Midbrain (tissue), 1 donor: Measurements from ENCODE around the gene IRF1.

Experiments used
- DNase-seq: peaks from one replicate; lab custom pipeline; 2025; lab: John Stamatoyannopoulos, UW

Gene IRF1

DNA sequence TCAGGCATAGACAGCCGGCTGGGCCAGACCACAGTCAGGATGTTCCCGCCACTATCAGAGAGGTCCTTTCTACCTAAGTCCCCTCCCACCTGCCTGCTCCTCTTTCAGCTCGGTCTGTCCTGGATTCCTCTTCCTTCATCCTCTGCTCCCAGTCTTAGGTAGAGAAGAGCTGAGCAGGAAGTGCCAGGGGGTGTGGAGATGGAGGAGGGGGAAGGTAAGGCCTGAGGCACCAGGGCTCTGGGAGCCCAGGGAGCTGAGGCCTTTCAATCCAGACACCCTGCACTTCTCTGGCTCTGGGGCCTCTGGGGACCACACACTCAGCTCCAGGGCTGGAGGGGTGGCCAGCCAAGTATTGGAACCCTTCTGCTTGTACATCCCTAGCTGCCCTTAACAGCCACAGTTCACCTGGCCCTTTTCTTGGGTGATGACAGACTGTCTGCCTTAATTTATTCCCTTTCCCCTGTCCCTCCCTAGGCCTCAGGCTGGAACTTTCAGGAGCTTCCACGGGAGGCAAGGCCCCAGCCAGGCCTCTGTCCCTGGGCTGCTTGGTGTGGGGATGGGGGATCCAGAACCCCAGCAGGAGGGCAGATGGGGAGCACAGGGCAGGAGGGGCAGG is 15.6 kb downstream of the IRF1 start:
- no peak for DNase-seq

DNA sequence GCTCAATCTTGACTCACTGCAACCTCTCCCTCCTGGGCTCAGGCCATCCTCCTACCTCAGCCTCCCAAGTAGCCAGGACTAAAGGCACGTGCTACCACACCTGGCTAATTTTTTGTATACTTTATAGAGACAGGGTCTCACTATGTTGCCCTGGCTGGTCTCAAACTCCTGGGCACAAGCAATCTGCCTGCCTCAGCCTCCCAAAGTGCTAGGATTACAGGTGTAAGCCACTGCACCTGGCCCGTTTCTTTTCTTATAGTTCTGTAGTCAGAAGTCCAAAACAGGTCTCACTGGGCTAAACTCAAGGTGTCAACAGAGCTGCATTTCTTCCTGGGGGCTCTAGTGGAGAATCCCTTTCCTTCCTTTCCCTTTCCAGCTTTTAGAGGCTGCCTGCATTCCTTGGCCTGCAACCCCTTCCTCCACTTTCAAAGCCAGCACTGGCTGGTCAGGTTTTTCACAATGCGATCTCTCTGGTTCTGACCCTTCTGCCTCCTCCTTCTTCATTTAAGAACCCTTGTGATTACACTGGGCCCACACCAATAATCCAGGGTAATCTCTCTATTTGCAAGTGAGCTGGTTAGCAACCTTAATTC is 16.3 kb downstream of the IRF1 start:
- no peak for DNase-seq

GRCh38 chr5:132473668-132474067 is 16.9 kb downstream of the IRF1 start:
- DNase-seq, result no peak

GRCh38 chr5:132473019-132473531 is 17.5 kb downstream of the IRF1 start:
- DNase-seq, result no peak

GRCh38 chr5:132472431-132472830 is 18.1 kb downstream of the IRF1 start:
- DNase-seq, result no peak

- no peak for DNase-seq
Observed at GRCh38 chr5:132471944-132472343, 18.6 kb downstream of the IRF1 start.

- DNase-seq, result no peak
Observed at GRCh38 chr5:132471151-132471907, 19.2 kb downstream of the IRF1 start.

DNA sequence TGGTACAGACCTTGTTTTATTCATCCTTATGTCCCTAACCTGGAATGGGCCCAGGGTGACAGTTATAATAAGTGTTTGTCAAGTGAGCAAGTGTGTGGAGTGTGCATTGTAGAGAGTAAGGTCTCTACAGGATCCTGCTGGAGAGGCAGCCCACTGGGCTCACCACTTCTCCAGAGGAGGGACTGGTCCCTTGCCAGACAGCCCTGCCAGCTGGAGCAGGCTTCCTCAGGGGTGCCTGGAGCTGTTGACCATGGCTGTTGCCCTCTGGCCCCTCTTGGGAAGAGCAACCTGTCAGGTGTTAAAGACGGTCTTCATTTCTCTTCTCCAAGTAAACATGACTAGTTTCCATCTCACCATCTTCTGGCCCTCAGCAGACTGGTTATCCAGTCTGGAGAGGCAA is 20.0 kb downstream of the IRF1 start:
- no peak for DNase-seq

- DNase-seq, result no peak
Observed at GRCh38 chr5:132470010-132470392, 20.6 kb downstream of the IRF1 start.

- no peak for DNase-seq
Observed at GRCh38 chr5:132469380-132470009, 21.1 kb downstream of the IRF1 start.

DNA sequence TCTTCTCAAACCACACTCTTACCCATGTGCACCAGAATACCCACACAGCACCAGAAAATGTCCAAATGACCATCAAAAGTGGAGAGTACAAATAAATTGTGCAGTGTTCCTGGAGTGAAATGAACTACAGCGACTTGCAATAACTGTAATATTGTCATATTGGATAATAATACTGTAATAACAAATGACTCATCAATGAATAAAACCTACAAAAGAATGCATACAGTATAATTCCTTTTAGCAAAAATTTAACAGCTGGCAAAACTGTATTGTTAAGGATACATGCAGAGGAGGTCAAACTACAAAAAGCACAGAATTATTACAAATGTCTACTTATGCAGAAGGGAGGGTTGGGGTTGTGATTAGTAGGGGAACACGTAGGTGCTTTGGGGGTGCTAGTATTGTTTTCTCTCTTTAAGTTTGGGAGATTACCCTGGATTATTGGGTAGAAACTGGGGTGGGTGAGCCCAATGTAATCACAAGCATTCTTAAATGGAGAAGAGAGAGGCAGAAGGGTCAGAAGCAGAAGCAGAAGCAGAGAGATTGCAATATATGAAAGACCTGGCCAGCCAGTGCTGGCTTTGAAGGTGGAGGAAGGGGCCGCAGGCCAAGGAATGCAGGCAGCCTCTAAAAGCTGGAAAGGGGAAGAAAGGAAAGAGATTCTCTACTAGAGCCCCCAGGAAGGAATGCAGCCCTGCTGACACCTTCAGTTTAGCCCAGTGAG is 21.8 kb downstream of the IRF1 start:
- DNase-seq, result no peak

DNA sequence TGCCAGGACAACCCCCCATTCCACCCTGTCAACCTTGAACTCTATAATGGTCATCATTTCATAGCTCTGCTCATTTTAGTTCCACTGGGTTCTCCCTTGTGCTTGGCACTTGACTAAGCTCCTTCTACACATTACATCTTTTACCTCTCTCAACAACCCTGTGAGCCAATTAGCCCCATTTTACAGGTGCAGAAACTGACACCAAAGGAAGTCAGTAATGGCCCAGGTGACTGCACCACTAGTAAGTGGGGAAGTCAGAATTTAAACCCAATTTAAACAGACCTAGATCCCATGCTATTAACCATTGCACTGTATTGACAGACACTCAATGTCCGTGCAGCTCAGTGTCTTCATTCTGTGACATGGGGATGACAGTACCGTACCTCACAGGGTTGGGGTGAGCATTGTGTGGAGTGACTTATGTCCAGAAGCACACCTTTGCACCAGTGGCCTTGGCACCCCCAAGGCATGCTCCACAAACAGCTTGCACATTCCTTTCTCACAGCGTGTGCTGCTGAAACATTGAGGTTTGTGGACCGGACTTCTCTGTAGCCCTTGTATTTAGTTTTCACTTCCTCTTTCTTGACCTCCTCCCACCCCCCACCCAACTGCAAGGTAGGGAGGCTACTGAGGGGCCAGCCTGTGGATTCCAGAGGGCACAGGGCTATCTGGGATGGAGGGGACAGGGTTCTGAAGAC is 23.1 kb downstream of the IRF1 start:
- no peak for DNase-seq

GRCh38 chr5:132466433-132467286 is 23.9 kb downstream of the IRF1 start:
- no peak for DNase-seq

- DNase-seq, result no peak
Observed at GRCh38 chr5:132465059-132465707, 25.4 kb downstream of the IRF1 start.

- no peak for DNase-seq
Observed at GRCh38 chr5:132464156-132464939, 26.2 kb downstream of the IRF1 start.

DNA sequence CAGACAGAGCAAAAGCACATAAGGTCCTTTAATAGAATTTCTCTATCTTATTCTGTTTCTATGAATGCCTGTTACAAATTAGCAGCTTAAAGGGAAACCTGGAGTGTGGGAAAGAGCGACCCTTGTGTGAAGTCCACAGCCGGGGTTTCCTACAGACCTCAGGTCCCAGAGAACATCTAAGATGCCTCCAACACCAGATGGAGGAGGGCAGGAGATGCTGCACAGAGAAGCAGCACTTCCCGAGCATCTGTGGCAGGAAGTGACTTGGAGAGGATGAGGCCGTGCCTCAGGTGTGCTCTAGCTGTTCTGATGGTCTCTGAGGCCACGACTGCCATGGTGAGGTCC is 26.8 kb downstream of the IRF1 start:
- DNase-seq, result no peak

- no peak for DNase-seq
Observed at GRCh38 chr5:132462856-132463745, 27.5 kb downstream of the IRF1 start.

- no peak for DNase-seq
Observed at GRCh38 chr5:132462333-132462732, 28.2 kb downstream of the IRF1 start.
